VCaP (cell line): ENCODE measurements around the gene SLC30A7.

Experiments used
- H3K27ac ChIP-seq: fragments of 450-650 bp; 2 replicates; pipeline ENCODE4 v1.5.1; 2017
- TF ChIP-seq, protein P1 (sequence below): fragments of 450-650 bp; conservative IDR thresholded peaks from 2 replicates; pipeline ENCODE4 v1.5.1; 2017; ENCODE audit warnings: mild to moderate bottlenecking, moderate library complexity

The SLC30A7 gene

GRCh38 chr1:100893718-100894117, 2.2 kb upstream of the SLC30A7 start:
- H3K27ac ChIP-seq, result peak overlapping the region; percentile 91
- TF ChIP-seq, protein P1, sequence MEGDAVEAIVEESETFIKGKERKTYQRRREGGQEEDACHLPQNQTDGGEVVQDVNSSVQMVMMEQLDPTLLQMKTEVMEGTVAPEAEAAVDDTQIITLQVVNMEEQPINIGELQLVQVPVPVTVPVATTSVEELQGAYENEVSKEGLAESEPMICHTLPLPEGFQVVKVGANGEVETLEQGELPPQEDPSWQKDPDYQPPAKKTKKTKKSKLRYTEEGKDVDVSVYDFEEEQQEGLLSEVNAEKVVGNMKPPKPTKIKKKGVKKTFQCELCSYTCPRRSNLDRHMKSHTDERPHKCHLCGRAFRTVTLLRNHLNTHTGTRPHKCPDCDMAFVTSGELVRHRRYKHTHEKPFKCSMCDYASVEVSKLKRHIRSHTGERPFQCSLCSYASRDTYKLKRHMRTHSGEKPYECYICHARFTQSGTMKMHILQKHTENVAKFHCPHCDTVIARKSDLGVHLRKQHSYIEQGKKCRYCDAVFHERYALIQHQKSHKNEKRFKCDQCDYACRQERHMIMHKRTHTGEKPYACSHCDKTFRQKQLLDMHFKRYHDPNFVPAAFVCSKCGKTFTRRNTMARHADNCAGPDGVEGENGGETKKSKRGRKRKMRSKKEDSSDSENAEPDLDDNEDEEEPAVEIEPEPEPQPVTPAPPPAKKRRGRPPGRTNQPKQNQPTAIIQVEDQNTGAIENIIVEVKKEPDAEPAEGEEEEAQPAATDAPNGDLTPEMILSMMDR, result no peak

- TF ChIP-seq, protein P1, result no peak
- H3K27ac ChIP-seq, result peak within 1 kb of the TSS; percentile 91
Measured at GRCh38 chr1:100894603-100895539, 1.0 kb upstream of the SLC30A7 start, which contains the start of gene EXTL2. Gene EXTL2, minus strand, starts transcription at chr1:100894842. Its CDS starts 6,085 bp downstream, at chr1:100888757.

GRCh38 chr1:100896481-100896982, 642 bp downstream of the SLC30A7 start:
- peak overlapping the region; percentile 91 for H3K27ac ChIP-seq
- TF ChIP-seq, protein P1, result no peak

DNA sequence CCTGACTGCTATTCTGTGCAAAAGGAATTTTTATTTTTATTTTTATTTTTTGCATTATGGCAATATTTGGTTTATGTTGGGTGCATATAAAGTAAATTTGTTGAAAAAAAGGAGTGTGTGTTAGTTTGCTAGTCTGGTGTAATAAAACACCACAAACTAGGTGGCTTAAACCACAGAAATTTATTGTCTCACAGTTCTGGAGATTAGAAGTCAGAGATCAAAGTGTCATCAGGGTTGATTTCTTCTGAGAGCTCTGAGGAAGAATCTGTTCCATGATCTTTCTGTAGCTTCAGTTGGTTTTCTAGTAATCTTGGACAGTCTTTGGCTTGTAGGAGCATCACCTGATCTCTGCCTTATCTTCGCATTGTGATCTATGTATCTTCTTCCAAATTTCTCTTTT, 6.5 kb downstream of the SLC30A7 start:
- TF ChIP-seq, protein P1, result no peak
- no peak overlapping the region for H3K27ac ChIP-seq

GRCh38 chr1:100903777-100904176, 7.9 kb downstream of the SLC30A7 start:
- no peak overlapping the region for H3K27ac ChIP-seq
- TF ChIP-seq, protein P1, result no peak

DNA sequence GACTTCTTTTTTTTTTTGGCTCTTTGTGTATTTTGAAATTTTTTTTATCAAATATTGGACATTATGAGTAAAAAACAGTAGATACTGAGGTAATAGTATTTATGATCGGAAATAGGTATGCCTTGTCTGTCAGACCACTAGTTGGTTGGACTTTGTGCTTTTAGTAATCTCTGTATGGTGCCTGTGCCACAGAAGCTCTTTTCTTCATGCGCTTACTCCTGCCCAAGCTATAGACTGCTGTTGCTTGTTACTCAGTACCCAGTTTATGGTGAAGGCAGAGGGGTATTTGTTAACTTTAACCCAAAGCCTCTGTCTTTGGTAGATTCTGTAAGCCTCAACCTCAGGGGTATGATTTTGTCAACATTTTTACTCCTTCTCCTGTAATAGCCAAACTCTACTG, 8.6 kb downstream of the SLC30A7 start:
- TF ChIP-seq, protein P1, result no peak
- no peak overlapping the region for H3K27ac ChIP-seq

GRCh38 chr1:100905181-100905580, 9.3 kb downstream of the SLC30A7 start:
- H3K27ac ChIP-seq, result no peak overlapping the region
- TF ChIP-seq, protein P1, result no peak
